WTC11 (cell line): ENCODE results near the gene VPREB3. TPM values are rescaled to one million over a fixed set of nuclear protein-coding genes. Genes with fewer than 3 reads are reported as not detected.

Source experiments
- ATAC-seq: fragments of 200-7000 bp; cut with Tn5 transposase; 2 replicates; pipeline ENCODE4 v1.10.0; 2021; ENCODE audit warnings: mild to moderate bottlenecking, moderate library complexity
- CTCF ChIA-PET: fragments of 300-600 bp; sonication (Branson Sonifier 250); formaldehyde crosslinking; loops from one replicate; lab custom pipeline; 2021; ENCODE audit warnings: antibody characterized with exemption; lab: Charles Lee
- POLR2A ChIA-PET: fragments of 350-600 bp; sonication (Branson Sonifier 250); formaldehyde crosslinking; loops from one replicate; lab custom pipeline; 2021; ENCODE audit warnings: antibody characterized with exemption; lab: Charles Lee
- DNase-seq: peaks from one replicate; pipeline ENCODE4 v3.0.0; 2021; ENCODE audit warnings: low spot score
- H3K27ac Mint-ChIP-seq: 2 replicates; pipeline ENCODE4 v1.8.0; 2021; ENCODE audit warnings: mixed read lengths
- H3K27me3 Mint-ChIP-seq: 2 replicates; pipeline ENCODE4 v1.8.0; 2021; ENCODE audit warnings: low read depth, mild to moderate bottlenecking, moderate library complexity, mixed read lengths
- H3K36me3 Mint-ChIP-seq: 2 replicates; pipeline ENCODE4 v1.8.0; 2021; ENCODE audit warnings: mixed read lengths
- H3K4me1 Mint-ChIP-seq: 2 replicates; pipeline ENCODE4 v1.8.0; 2022; ENCODE audit warnings: mixed read lengths
- H3K4me3 Mint-ChIP-seq: 2 replicates; pipeline ENCODE4 v1.8.0; 2021; ENCODE audit warnings: mild to moderate bottlenecking, moderate library complexity, mixed read lengths
- H3K9me3 Mint-ChIP-seq: 2 replicates; pipeline ENCODE4 v1.8.0; 2021; ENCODE audit warnings: mixed read lengths
- CREM ChIP-seq: sonication (generic); formaldehyde crosslinking; IDR thresholded peaks from 2 replicates; pipeline ENCODE4 v1.8.1; 2022; ENCODE audit warnings: mild to moderate bottlenecking, missing genetic modification reagents, moderate library complexity
- ESRRA ChIP-seq: sonication (generic); formaldehyde crosslinking; IDR thresholded peaks from 2 replicates; pipeline ENCODE4 v1.8.1; 2022; ENCODE audit warnings: mild to moderate bottlenecking, missing genetic modification reagents, borderline replicate concordance
- NFATC4 ChIP-seq: fragments of 250-450 bp; sonication (Bioruptor Pico); IDR thresholded peaks from 2 replicates; pipeline ENCODE4 v1.9.0; 2021; ENCODE audit warnings: mild to moderate bottlenecking
- OVOL2 ChIP-seq: fragments of 250-450 bp; sonication (Bioruptor Pico); IDR thresholded peaks from 2 replicates; pipeline ENCODE4 v1.9.0; 2021; ENCODE audit warnings: mild to moderate bottlenecking, borderline replicate concordance
- RELA ChIP-seq: sonication (generic); formaldehyde crosslinking; IDR thresholded peaks from 2 replicates; pipeline ENCODE4 v1.8.1; 2022; ENCODE audit warnings: missing genetic modification reagents, mild to moderate bottlenecking, borderline replicate concordance
- SMAD3 ChIP-seq: sonication (generic); formaldehyde crosslinking; IDR thresholded peaks from 2 replicates; pipeline ENCODE4 v1.8.0; 2022; ENCODE audit warnings: missing genetic modification reagents, mild to moderate bottlenecking, borderline replicate concordance
- TP53 ChIP-seq: sonication (generic); formaldehyde crosslinking; IDR thresholded peaks from 2 replicates; pipeline ENCODE4 v1.8.1; 2023; ENCODE audit warnings: mild to moderate bottlenecking, missing genetic modification reagents
- total RNA-seq: library from RNA; stranded (reverse); gene quantifications from 3 replicates; pipeline ENCODE4 v1.2.3, GENCODE V29; 2021
- TF ChIP-seq, protein P1 (sequence below): sonication (generic); formaldehyde crosslinking; conservative IDR thresholded peaks from 2 replicates; pipeline ENCODE4 v1.8.1; 2023; ENCODE audit warnings: mild to moderate bottlenecking, low read depth, missing genetic modification reagents, moderate library complexity
- TF ChIP-seq, protein P2 (sequence below): sonication (generic); formaldehyde crosslinking; IDR thresholded peaks from 2 replicates; pipeline ENCODE4 v1.8.1; 2023; ENCODE audit warnings: mild to moderate bottlenecking, missing genetic modification reagents
- TF ChIP-seq, protein P3 (sequence below): sonication (generic); formaldehyde crosslinking; IDR thresholded peaks from 2 replicates; pipeline ENCODE4 v1.8.0; 2023; ENCODE audit warnings: missing genetic modification reagents
- TF ChIP-seq, protein P4 (sequence below): fragments of 250-450 bp; sonication (Bioruptor Pico); conservative IDR thresholded peaks from 2 replicates; pipeline ENCODE4 v1.9.0; 2021; ENCODE audit warnings: mild to moderate bottlenecking
- TF ChIP-seq, protein P5 (sequence below): sonication (generic); formaldehyde crosslinking; IDR thresholded peaks from 2 replicates; pipeline ENCODE4 v1.8.1; 2022; ENCODE audit warnings: low read depth, missing genetic modification reagents, borderline replicate concordance
- TF ChIP-seq, protein P6 (sequence below): sonication (generic); formaldehyde crosslinking; IDR thresholded peaks from 2 replicates; pipeline ENCODE4 v1.8.1; 2023; ENCODE audit warnings: mild to moderate bottlenecking, missing genetic modification reagents

The VPREB3 gene
- total RNA-seq, 1 experiment from 2014 or later, result 0.81 TPM

DNA sequence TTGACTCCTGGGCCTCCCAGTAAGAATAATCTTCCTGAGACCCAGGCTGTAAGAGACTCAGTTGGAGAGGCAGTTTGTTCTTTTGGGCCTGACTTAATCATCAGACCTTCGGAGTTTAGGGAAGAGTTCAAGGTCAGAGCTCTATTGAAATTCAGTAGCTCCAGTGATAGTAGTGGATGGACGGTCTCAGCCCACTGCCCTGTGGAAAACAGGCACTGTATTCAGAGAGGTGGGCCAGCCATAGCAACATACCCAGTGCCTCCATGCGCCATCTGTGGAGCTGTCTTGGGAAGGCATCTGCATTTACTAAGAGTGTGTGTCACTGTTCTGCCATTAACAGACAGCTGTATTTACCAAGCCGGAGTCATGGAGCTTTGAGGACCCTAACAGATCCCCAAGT lies 35.4 kb upstream of the VPREB3 start (continued):
- TF ChIP-seq, protein P1, sequence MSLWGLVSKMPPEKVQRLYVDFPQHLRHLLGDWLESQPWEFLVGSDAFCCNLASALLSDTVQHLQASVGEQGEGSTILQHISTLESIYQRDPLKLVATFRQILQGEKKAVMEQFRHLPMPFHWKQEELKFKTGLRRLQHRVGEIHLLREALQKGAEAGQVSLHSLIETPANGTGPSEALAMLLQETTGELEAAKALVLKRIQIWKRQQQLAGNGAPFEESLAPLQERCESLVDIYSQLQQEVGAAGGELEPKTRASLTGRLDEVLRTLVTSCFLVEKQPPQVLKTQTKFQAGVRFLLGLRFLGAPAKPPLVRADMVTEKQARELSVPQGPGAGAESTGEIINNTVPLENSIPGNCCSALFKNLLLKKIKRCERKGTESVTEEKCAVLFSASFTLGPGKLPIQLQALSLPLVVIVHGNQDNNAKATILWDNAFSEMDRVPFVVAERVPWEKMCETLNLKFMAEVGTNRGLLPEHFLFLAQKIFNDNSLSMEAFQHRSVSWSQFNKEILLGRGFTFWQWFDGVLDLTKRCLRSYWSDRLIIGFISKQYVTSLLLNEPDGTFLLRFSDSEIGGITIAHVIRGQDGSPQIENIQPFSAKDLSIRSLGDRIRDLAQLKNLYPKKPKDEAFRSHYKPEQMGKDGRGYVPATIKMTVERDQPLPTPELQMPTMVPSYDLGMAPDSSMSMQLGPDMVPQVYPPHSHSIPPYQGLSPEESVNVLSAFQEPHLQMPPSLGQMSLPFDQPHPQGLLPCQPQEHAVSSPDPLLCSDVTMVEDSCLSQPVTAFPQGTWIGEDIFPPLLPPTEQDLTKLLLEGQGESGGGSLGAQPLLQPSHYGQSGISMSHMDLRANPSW, result no peak
- TF ChIP-seq, protein P2, sequence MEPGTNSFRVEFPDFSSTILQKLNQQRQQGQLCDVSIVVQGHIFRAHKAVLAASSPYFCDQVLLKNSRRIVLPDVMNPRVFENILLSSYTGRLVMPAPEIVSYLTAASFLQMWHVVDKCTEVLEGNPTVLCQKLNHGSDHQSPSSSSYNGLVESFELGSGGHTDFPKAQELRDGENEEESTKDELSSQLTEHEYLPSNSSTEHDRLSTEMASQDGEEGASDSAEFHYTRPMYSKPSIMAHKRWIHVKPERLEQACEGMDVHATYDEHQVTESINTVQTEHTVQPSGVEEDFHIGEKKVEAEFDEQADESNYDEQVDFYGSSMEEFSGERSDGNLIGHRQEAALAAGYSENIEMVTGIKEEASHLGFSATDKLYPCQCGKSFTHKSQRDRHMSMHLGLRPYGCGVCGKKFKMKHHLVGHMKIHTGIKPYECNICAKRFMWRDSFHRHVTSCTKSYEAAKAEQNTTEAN (CRISPR knock-in tag), result no peak

DNA sequence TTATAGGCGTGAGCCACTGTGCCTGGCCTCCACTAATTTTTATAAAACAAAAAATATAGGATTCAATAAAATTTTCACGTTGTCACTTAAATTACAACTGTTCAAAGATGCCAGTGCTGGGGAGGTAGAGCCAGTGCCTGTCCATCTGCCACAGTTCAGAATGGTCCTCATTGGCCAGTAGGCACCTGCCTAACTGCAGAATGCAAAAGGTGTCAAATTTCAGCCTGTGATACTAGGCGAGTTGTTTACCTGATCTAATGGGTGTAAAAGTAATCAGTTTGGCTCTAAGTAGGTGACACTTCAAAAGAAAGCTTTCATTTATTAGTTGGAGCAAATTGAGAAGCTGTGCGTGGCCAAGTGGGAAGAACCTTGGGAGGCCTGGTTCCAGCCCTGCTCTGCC lies 34.9 kb upstream of the VPREB3 start:
- no peaks in the 10 kb centered on the region for H3K9me3 Mint-ChIP-seq
- DNase-seq (no peak), ATAC-seq (no peak)
- no peaks in the 10 kb centered on the region for H3K27me3 Mint-ChIP-seq
- ChIA-PET CTCF (interaction anchor here (0.8 to 2.4 kb wide), 6 partner anchors 18 to 105 kb away, joined by 3 to 17 read pairs (median 4); partner anchors contain the start of genes CHCHD10 and MIF), POLR2A (no interaction called here)
- H3K4me3 Mint-ChIP-seq, result peak overlapping the region; percentile 60
- peaks cover 32% of the 10 kb centered on the region for H3K36me3 Mint-ChIP-seq
- peak overlapping the region; percentile 61 for H3K27ac Mint-ChIP-seq
- H3K4me1 Mint-ChIP-seq, result peaks cover 30% of the 10 kb centered on the region
- TF ChIP-seq, protein P3, sequence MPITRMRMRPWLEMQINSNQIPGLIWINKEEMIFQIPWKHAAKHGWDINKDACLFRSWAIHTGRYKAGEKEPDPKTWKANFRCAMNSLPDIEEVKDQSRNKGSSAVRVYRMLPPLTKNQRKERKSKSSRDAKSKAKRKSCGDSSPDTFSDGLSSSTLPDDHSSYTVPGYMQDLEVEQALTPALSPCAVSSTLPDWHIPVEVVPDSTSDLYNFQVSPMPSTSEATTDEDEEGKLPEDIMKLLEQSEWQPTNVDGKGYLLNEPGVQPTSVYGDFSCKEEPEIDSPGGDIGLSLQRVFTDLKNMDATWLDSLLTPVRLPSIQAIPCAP (CRISPR knock-in tag), result no peak

DNA sequence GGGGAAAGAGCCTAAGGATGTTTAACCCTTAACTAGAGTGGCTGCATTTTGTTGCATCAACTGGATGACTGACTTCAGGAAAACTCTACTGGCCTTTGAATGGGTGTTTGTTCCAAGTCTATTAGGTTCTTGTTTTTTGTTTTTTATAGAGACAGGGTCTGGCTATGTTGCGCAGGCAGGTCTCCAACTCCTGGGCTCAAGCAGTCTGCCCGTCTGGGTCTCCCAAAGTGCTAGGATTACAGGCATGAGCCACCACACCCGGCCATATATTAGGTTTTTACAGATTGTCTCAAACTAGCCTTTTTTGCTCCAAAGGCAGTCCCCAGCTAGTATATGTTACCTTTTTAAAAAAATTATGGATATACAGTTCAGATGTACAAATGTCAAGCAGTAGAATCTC lies 33.7 kb upstream of the VPREB3 start:
- H3K9me3 Mint-ChIP-seq, result no peaks in the 10 kb centered on the region
- POLR2A ChIA-PET, result no interaction called here
- TF ChIP-seq, protein P1, result no peak
- TF ChIP-seq CREM (CRISPR knock-in tag), result no peak
- TF ChIP-seq OVOL2 (CRISPR knock-in tag), result no peak
- TF ChIP-seq, protein P4, sequence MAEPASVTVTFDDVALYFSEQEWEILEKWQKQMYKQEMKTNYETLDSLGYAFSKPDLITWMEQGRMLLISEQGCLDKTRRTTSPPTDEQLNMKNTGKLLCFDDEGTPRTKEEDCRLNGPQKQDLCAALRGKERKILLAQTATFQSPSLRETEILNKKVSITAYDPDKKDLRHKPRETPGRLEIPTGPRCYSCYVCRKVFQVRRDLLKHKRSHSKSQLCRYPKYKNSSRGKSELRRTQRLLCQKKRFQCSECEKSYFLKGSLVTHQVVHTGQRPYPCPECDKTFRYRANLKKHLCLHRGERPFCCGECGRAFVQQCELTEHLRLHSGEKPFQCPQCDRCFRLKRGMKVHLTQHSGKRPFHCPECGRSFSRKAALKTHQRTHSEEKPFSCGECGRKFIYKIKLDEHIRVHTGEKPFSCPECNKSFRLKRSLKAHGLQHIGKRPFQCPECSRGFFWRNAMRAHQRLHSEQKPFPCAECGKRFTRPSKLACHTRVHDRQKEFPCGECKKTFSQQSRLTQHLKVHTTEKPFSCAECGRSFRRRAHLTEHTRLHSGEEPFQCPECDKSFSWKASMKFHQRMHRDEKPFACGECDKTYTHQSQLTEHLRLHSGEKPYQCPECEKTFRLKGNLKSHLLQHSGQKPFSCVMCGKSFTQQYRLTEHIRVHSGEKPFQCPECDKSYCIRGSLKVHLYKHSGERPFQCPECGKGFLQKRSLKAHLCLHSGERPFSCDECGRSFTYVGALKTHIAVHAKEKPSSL, result no peak
- TF ChIP-seq ESRRA (CRISPR knock-in tag), result no peak
- TF ChIP-seq, protein P5, sequence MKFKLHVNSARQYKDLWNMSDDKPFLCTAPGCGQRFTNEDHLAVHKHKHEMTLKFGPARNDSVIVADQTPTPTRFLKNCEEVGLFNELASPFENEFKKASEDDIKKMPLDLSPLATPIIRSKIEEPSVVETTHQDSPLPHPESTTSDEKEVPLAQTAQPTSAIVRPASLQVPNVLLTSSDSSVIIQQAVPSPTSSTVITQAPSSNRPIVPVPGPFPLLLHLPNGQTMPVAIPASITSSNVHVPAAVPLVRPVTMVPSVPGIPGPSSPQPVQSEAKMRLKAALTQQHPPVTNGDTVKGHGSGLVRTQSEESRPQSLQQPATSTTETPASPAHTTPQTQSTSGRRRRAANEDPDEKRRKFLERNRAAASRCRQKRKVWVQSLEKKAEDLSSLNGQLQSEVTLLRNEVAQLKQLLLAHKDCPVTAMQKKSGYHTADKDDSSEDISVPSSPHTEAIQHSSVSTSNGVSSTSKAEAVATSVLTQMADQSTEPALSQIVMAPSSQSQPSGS, result no peak
- no peak for TF ChIP-seq NFATC4 (CRISPR knock-in tag)
- TF ChIP-seq, protein P6, sequence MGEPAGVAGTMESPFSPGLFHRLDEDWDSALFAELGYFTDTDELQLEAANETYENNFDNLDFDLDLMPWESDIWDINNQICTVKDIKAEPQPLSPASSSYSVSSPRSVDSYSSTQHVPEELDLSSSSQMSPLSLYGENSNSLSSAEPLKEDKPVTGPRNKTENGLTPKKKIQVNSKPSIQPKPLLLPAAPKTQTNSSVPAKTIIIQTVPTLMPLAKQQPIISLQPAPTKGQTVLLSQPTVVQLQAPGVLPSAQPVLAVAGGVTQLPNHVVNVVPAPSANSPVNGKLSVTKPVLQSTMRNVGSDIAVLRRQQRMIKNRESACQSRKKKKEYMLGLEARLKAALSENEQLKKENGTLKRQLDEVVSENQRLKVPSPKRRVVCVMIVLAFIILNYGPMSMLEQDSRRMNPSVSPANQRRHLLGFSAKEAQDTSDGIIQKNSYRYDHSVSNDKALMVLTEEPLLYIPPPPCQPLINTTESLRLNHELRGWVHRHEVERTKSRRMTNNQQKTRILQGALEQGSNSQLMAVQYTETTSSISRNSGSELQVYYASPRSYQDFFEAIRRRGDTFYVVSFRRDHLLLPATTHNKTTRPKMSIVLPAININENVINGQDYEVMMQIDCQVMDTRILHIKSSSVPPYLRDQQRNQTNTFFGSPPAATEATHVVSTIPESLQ, result no peak
- no peak for TF ChIP-seq TP53 (CRISPR knock-in tag)
- TF ChIP-seq SMAD3 (CRISPR knock-in tag), result no peak
- no peak for TF ChIP-seq RELA (CRISPR knock-in tag)
- TF ChIP-seq, all 79 proteins: peak for 0
- Mint-ChIP-seq H3K27me3 (no peaks in the 10 kb centered on the region), H3K36me3 (peaks cover 24% of the 10 kb centered on the region), H3K27ac (peak overlapping the region; percentile 78), H3K4me3 (peak overlapping the region; percentile 89), H3K4me1 (peaks cover 30% of the 10 kb centered on the region)
- ATAC-seq, result no peak
- CTCF ChIA-PET, result interaction anchor here (0.6 to 2.4 kb wide), 5 partner anchors 11 to 106 kb away, joined by 3 to 17 read pairs (median 4); partner anchors contain the start of gene MIF
- no peak for DNase-seq
